K562 (cell line): ENCODE results near the gene KLHL15. TPM values are rescaled to one million over a fixed set of nuclear protein-coding genes. Genes with fewer than 3 reads are reported as not detected.

Experiments used
- C11orf30 ChIP-seq: fragments of 450-650 bp; IDR thresholded peaks from 2 replicates; pipeline ENCODE4 v1.6.1; 2016; ENCODE audit warnings: low read depth, mild to moderate bottlenecking
- CXXC5 ChIP-seq: fragments of 250-450 bp; sonication (Bioruptor Pico); IDR thresholded peaks from 2 replicates; pipeline ENCODE4 v1.8.0; 2022; ENCODE audit warnings: inconsistent platforms, mild to moderate bottlenecking, moderate library complexity
- DDX20 ChIP-seq: fragments of 450-650 bp; IDR thresholded peaks from 2 replicates; pipeline ENCODE4 v1.6.1; 2016; ENCODE audit warnings: missing genetic modification characterization, low read depth, mild to moderate bottlenecking, missing compliant biosample characterization, moderate library complexity
- ELF1 ChIP-seq: fragments of 200-800 bp; sonication (Bioruptor generic); IDR thresholded peaks from 2 replicates; pipeline ENCODE4 v1.6.1; 2016; ENCODE audit warnings: missing genetic modification characterization, missing compliant biosample characterization
- KDM5B ChIP-seq: fragments of 200-600 bp; sonication (generic); IDR thresholded peaks from 2 replicates; pipeline ENCODE4 v1.6.1; 2012; ENCODE audit warnings: low read depth, mild to moderate bottlenecking, moderate library complexity, low read length, control low read depth, inconsistent platforms; ENCODE audit not compliant: insufficient replicate concordance
- KLF10 ChIP-seq: fragments of 250-450 bp; sonication (Bioruptor Pico); IDR thresholded peaks from 2 replicates; pipeline ENCODE4 v1.6.1; 2021; ENCODE audit warnings: matching md5 sums
- NCOA4 ChIP-seq: fragments of 450-650 bp; IDR thresholded peaks from 2 replicates; pipeline ENCODE4 v1.6.1; 2018; ENCODE audit warnings: mild to moderate bottlenecking; ENCODE audit not compliant: partially characterized antibody
- NEUROD1 ChIP-seq: fragments of 150-350 bp; IDR thresholded peaks from 2 replicates; pipeline ENCODE4 v1.6.1; 2014; ENCODE audit warnings: borderline replicate concordance, low read length, low read depth; ENCODE audit not compliant: partially characterized antibody
- RBM17 ChIP-seq: fragments of 200-400 bp; formaldehyde crosslinking; IDR thresholded peaks from 2 replicates; pipeline ENCODE4 v1.6.1; 2017; ENCODE audit warnings: low read depth, mild to moderate bottlenecking, low read length, borderline replicate concordance
- ZKSCAN8 ChIP-seq: fragments of 200-800 bp; sonication (Bioruptor generic); IDR thresholded peaks from 2 replicates; pipeline ENCODE4 v1.6.1; 2016; ENCODE audit warnings: missing genetic modification characterization, missing compliant biosample characterization
- ZNF217 ChIP-seq: sonication (generic); formaldehyde crosslinking; IDR thresholded peaks from 2 replicates; pipeline ENCODE4 v1.8.0; 2022; ENCODE audit warnings: mild to moderate bottlenecking, missing genetic modification reagents
- ZNF778 ChIP-seq: fragments of 450-650 bp; formaldehyde crosslinking; IDR thresholded peaks from 2 replicates; pipeline ENCODE4 v1.4.0; 2020; ENCODE audit warnings: mild to moderate bottlenecking, moderate library complexity
- polyA plus RNA-seq, 8 experiments: library from polyadenylated mRNA; depleted of rRNA in 4 of 8; stranded (reverse) in 5 of 8; unstranded in 3 of 8; fragments of >200 nt; fragmentation: Nextera tagmentation in 2 of 8; fragmentation: Illumina TruSeq in 1 of 8; extraction: Ambion mirVana in 2 of 8; extraction: Trizol in 1 of 8; gene quantifications; 2 replicates each; pipeline versions ENCODE4 v1.2.1 to v1.2.3, GENCODE V29; 2011 to 2014; ENCODE audit warnings: inconsistent platforms in 1 of 8, missing spikeins in 1 of 8
- total RNA-seq, 7 experiments: library from RNA; depleted of rRNA in 6 of 7; stranded (reverse); fragments of >200 nt in 6 of 7; fragmentation: Illumina TruSeq in 2 of 7; extraction: Trizol in 2 of 7; gene quantifications; 2 replicates each; pipeline versions ENCODE4 v1.2.1 to v1.2.3, GENCODE V29; 2011 to 2021; ENCODE audit warnings: low replicate concordance in 1 of 7
- TF ChIP-seq, protein P1 (sequence below), 2 experiments: fragments of 450-650 bp in 1 of 2; IDR thresholded peaks; 2 replicates each; pipeline ENCODE4 v1.6.1; 2011 to 2017; ENCODE audit warnings: low read depth in 2 of 2, antibody characterized with exemption in 1 of 2, borderline replicate concordance in 1 of 2, low read length in 1 of 2, mild to moderate bottlenecking in 1 of 2, mixed read lengths in 1 of 2; ENCODE audit not compliant: control insufficient read depth in 1 of 2
- TF ChIP-seq, protein P2 (sequence below): fragments of 450-650 bp; IDR thresholded peaks from one replicate; pipeline ENCODE4 v1.6.1; 2018; ENCODE audit warnings: mild to moderate bottlenecking, moderate library complexity; ENCODE audit not compliant: partially characterized antibody
- TF ChIP-seq, protein P3 (sequence below): sonication (generic); formaldehyde crosslinking; IDR thresholded peaks from 2 replicates; pipeline ENCODE4 v1.8.1; 2022; ENCODE audit warnings: missing genetic modification reagents
- TF ChIP-seq, protein P4 (sequence below): sonication (generic); formaldehyde crosslinking; IDR thresholded peaks from 2 replicates; pipeline ENCODE4 v1.8.1; 2022; ENCODE audit warnings: missing genetic modification reagents
- TF ChIP-seq, protein P5 (sequence below), 2 experiments: IDR thresholded peaks in 1 of 2; conservative IDR thresholded peaks in 1 of 2; 2 replicates each; pipeline ENCODE4 v1.6.1; 2016; ENCODE audit warnings: low read depth in 2 of 2, mild to moderate bottlenecking in 1 of 2, missing compliant biosample characterization in 1 of 2, missing genetic modification characterization in 1 of 2, moderate library complexity in 1 of 2

The KLHL15 gene
- total and polyA plus RNA-seq, 9 of the 15 experiments (the other 6 are each of a cell fraction or from before 2014, with no cell fraction given): 3.0 to 12.4 (median 7.6) TPM

DNA sequence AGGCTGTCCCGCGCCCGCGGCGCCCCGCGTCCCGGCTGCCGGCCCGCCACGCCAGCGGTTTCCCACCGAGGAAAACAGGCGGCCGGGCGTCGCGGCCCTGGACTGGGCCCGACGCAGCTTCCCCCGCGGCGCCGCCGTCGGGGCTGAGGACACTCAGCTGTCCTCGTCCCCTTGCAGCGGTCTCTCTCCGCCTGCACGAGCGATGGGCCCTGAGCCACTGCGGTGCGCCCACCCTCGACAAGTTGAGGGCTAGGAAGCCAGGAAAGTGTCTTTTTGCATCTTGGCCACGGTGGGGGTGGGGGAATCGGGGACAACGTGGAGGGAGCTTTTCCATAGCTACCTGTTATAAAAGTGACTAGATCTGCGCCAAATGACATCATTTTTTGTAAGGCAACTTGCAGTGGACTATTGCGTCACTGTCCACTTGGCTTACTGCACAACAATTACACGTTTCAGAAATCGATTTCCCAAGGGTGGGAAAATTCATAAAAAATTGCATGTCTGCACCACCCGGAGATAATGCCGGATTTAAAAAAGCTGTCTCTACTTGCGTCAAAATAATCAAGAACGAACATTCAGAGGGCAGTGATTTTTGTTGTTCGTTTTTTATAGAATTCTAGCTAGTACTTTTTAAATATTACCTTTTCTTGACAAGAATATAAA, 1.1 kb downstream of the KLHL15 start (continued):
- TF ChIP-seq, protein P1, sequence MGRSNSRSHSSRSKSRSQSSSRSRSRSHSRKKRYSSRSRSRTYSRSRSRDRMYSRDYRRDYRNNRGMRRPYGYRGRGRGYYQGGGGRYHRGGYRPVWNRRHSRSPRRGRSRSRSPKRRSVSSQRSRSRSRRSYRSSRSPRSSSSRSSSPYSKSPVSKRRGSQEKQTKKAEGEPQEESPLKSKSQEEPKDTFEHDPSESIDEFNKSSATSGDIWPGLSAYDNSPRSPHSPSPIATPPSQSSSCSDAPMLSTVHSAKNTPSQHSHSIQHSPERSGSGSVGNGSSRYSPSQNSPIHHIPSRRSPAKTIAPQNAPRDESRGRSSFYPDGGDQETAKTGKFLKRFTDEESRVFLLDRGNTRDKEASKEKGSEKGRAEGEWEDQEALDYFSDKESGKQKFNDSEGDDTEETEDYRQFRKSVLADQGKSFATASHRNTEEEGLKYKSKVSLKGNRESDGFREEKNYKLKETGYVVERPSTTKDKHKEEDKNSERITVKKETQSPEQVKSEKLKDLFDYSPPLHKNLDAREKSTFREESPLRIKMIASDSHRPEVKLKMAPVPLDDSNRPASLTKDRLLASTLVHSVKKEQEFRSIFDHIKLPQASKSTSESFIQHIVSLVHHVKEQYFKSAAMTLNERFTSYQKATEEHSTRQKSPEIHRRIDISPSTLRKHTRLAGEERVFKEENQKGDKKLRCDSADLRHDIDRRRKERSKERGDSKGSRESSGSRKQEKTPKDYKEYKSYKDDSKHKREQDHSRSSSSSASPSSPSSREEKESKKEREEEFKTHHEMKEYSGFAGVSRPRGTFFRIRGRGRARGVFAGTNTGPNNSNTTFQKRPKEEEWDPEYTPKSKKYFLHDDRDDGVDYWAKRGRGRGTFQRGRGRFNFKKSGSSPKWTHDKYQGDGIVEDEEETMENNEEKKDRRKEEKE (IDR thresholded peaks at IDR 0.05; ENCODE audit: borderline replicate concordance in 1 of 2, control insufficient read depth in 1 of 2, low read depth in 2 of 2, low read length in 1 of 2): no peak
- no peak for TF ChIP-seq NEUROD1
- TF ChIP-seq, protein P2, sequence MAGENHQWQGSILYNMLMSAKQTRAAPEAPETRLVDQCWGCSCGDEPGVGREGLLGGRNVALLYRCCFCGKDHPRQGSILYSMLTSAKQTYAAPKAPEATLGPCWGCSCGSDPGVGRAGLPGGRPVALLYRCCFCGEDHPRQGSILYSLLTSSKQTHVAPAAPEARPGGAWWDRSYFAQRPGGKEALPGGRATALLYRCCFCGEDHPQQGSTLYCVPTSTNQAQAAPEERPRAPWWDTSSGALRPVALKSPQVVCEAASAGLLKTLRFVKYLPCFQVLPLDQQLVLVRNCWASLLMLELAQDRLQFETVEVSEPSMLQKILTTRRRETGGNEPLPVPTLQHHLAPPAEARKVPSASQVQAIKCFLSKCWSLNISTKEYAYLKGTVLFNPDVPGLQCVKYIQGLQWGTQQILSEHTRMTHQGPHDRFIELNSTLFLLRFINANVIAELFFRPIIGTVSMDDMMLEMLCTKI: no peak
- TF ChIP-seq ZKSCAN8 (CRISPR knock-in tag): no peak
- TF ChIP-seq, protein P3, sequence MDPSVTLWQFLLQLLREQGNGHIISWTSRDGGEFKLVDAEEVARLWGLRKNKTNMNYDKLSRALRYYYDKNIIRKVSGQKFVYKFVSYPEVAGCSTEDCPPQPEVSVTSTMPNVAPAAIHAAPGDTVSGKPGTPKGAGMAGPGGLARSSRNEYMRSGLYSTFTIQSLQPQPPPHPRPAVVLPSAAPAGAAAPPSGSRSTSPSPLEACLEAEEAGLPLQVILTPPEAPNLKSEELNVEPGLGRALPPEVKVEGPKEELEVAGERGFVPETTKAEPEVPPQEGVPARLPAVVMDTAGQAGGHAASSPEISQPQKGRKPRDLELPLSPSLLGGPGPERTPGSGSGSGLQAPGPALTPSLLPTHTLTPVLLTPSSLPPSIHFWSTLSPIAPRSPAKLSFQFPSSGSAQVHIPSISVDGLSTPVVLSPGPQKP (CRISPR knock-in tag): no peak
- no peak for TF ChIP-seq ZNF217 (CRISPR knock-in tag)
- no peak for TF ChIP-seq ZNF778 (CRISPR knock-in tag)
- TF ChIP-seq C11orf30: no peak
- no peak for TF ChIP-seq KLF10 (CRISPR knock-in tag)
- TF ChIP-seq, protein P4, sequence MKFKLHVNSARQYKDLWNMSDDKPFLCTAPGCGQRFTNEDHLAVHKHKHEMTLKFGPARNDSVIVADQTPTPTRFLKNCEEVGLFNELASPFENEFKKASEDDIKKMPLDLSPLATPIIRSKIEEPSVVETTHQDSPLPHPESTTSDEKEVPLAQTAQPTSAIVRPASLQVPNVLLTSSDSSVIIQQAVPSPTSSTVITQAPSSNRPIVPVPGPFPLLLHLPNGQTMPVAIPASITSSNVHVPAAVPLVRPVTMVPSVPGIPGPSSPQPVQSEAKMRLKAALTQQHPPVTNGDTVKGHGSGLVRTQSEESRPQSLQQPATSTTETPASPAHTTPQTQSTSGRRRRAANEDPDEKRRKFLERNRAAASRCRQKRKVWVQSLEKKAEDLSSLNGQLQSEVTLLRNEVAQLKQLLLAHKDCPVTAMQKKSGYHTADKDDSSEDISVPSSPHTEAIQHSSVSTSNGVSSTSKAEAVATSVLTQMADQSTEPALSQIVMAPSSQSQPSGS (CRISPR knock-in tag): no peak
- TF ChIP-seq RBM17: no peak
- TF ChIP-seq, protein P5, sequence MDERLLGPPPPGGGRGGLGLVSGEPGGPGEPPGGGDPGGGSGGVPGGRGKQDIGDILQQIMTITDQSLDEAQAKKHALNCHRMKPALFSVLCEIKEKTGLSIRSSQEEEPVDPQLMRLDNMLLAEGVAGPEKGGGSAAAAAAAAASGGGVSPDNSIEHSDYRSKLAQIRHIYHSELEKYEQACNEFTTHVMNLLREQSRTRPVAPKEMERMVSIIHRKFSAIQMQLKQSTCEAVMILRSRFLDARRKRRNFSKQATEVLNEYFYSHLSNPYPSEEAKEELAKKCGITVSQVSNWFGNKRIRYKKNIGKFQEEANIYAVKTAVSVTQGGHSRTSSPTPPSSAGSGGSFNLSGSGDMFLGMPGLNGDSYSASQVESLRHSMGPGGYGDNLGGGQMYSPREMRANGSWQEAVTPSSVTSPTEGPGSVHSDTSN (CRISPR knock-in tag; IDR thresholded peaks at IDR 0.05; ENCODE audit: low read depth): no peak
- TF ChIP-seq, protein P5 (tag; conservative IDR thresholded peaks at IDR 0.05; ENCODE audit: low read depth): no peak
- no peak for TF ChIP-seq KDM5B
- TF ChIP-seq ELF1 (tag): no peak
- TF ChIP-seq NCOA4: no peak
- TF ChIP-seq CXXC5 (CRISPR knock-in tag): peak; percentile 52
- no peak for TF ChIP-seq DDX20 (tag)
